GM21723 (cell line): ENCODE data around the gene RTN1.
"Not testable (repeated sequence)": the region's sequence is repeated elsewhere in the genome, so short reads cannot be mapped to it uniquely, and the experiment has no call there.

Source experiments
- ATAC-seq: cut with Tn5 transposase; IDR thresholded peaks from one replicate; pipeline ENCODE4 v1.9.1; 2021; ENCODE audit warnings: mild to moderate bottlenecking, moderate library complexity; ENCODE audit not compliant: unreplicated experiment

The RTN1 gene

DNA sequence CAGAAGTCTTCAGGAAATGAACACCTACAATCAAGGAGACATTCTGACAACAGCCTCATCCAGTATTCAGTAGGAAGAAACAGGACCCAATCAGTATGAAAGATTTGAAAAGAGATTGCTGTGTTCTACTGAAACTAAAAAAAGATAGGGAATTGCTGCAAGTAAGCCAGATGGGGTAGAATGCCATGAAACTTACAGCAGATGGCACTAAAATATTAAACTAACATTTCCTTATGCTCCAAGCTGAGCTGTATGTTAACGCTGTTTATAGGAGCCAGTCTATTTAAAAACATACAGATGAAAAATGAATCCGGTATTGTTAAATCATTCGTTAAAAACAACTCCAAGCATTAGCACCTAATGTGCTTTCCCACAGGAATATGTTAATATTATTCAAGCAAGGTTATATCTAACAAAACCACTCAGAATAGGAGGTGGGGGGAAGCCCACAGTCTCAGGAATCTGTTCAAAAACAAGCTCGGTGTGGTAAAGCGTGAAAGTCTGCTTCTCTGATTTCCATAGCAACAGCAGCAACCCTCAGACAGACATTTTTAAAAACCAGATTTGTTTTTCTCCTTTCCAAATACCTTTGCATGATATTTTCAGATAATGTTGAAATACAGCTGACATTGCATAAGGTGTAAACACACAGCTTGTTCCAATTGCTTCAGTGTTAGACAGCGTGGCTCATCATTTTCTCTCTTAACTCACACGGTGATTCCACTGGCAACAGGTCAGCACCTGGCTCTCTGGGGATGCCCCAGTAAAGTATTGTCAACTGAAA is 162.6 kb downstream of the RTN1 start:
- ATAC-seq, result no peak

DNA sequence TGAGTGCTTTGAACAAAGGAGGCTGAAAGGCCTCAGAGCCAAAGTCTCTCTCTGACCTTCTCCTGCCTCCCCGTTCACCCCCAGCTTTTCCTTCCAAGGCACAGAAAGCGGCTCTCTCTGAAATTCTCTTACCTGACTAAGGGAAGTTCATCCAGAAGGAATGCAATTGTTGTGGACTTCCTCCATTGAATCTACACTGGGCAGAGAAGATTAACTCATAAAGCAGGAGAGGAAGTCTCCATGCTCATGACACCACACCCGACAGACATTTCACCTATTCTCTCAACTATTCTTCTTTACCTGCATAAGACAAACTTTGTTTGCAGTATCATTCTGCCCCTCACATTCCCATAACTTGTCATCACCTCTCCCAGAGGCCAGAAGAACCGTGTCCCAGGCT is 164.7 kb downstream of the RTN1 start:
- ATAC-seq, result no peak

DNA sequence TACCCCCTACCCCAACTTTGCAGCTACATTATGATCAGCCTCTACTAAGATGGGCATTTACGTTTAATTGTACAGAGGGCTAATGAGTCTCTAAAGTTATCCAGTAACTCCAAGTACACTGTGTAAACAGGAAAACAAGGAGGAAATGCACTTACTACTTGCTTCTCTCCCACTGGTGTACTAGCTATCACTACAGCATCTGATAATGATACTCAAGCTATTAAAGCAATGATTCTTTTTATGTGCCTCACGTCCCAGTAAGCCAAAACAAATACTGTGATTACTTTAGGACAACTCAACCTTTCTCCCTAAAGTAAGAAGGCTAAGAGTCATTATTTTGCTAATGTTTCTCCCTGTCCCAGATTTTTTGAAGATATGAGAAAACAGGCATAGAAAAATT is 165.3 kb downstream of the RTN1 start:
- ATAC-seq, result no peak

DNA sequence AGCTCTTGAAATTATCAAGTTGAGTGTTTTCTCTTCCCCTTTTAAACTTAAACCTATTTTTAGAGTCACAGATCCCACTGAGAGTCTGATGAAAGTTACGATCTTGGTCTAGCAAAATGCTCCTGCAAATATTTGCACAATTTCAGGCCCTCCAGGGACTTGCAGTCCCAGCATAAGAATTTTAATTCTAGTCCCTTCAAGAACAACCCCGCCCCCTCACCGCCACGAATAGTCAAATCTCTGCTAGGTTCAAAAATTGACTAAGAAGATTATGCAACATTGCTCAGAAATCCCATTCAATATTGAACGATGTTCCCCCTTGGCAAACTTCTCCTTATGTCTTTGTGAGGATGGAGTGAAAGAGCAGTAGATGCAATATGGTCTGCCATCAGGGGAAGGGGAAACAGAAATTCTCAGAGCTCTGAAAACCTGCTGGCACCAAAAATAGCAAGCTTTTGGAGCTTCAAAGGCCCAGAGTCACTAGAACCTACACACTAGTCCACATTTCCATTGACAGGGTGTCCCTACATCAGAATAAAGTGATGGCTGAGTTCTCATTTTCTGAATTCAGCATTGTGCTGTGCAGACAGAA is 166.4 kb downstream of the RTN1 start:
- ATAC-seq, result no peak

DNA sequence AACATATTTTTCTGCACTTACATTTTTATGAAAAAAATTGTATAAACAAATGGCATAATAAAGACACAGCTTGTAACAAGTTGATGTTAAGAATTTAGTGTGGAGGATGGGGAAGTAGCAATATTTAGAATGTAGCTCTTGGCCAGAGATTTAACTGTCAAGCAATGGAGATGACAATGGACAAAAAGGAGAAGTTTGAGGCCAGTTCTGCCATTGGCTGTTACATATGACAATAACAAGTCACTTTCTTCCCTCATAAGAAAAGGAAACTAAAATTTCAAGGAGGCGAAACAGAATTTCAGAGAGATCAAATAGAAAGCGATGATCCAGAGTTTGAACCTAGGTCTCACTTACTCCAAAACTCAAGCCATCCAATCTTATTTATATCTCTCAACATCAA is 171.1 kb downstream of the RTN1 start:
- ATAC-seq, result no peak

DNA sequence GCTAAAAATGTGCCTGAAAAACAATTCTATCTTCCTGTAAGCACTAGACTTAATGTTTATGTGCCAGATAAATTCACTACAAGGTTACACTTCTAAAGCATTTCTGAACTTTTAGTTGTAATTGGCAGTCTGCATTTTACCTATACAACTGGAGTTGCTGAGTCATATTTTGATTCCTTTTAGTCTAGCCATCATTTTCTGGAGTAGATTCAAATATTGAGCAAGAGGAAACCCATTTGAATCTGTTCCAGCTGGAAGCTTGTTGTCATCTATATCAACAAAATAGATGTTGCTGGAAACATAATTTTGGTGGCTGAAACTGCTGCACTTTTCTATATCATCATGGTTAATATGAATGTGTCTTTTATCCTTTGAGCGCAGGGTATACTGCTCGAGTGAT is 171.8 kb downstream of the RTN1 start:
- ATAC-seq, result no peak

DNA sequence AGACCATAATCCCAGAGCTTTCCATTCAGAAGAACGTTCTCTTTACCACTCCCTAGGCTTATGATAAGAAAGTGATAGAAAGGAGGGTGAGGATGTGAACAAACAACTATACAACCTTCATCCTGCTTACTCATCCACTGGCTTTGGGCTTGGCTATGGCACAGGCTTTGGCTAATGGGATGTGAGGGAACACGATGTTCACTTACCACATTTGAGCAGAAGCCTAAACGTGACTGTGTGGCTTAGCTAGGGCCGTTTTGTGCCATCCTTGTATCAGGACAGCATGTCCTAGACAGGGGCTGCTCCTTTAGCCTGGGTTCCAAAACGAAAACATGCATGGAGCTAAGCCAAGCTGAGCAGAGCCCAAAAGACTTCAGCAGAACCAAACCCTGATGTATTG is 175.4 kb downstream of the RTN1 start:
- ATAC-seq, result no peak

DNA sequence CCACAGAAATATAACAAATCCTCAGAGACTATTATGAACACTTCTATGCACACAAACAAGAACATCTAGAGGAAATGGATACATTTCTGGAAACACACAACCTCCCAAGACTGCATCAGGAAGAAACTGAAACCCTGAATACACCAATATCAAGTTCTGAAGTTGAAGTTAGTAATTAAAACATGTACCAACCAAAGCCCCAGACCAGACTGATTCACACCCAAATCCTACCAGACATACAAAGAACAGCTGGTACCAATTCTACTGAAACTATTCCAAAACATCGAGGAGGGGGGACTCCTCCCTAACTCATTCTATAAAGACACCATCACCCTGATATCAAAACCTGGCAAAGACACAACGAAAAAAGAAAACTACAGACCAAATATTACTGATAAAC is 179.3 kb downstream of the RTN1 start:
- no peak for ATAC-seq

DNA sequence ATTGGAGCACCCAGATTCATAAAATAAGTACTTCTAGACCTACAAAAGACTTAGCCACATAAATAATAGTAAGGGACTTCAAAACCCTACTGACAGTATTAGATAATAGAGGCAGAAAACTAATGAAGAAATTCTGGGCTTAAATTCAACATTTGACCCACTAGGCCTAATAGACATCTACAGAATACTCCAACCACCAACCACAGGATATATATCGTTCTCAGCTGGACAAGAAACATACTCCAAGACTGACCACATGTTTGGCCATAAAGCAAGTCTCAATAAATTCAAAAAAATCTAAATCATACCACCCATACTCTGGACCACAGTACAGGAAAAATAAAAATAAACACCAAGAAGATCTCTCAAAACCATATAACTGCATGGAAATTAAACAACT is 180.2 kb downstream of the RTN1 start:
- no peak for ATAC-seq

DNA sequence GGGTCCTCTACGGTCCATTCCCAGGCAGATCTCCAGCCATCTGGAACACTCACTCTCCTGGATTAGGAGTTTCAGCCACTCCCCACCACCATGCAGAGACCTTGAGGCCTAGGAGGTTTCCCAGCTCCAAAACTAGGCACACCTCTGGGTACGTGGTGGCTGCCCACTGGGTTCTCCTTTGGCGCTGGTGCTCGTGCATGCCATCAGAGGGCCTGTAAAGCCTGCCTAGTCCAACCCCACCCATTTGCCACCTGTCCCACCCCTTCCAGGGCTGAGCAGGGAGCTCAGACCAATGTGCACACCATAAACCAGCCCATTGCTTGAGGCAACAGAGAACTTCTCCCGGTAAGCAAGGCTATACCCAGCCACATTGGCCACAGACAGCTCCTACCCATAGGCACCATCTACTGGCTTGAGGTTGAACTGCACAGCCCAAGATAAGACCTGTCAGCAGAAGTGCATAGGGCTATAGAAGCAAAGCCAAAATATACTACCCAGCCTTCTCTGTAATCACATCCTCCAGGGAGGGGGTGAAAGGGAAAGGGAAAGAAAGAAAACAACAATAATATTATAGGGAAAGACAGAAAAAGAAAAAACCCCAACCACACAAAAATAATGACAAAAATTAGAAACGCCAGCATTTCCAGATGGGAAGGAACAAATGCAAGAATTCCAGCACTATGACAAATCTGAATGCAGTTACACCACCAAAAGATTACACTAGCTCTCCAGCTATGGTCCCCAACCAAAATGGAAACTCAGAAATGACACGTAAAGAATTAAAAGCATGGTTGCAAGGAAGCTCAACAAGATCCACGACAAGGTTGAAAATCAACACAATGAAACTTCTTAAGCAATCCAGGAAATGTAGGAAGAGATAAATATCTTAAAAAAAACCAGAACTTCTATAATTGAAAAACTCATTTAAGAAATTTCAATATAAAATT is 182.1 kb downstream of the RTN1 start:
- ATAC-seq, result peak; percentile 90

DNA sequence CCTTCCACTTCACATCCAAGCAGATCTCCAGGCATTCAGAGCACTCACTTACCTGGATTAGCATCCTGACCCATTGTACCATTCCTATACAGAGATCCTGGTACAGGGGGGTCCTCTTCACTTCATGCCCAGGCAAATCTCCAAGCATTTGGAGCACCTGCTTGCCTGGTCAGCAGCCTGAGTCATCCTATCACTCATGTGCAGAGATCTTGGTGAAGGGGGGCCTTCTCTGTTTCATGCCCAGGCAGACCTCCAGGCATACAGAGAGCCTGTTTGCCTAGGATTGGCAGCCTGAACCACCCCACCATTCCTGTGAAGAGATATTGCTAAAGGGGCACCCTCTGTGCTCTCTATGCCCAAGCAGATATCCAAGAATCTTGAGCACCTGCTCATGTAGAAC is 182.9 kb downstream of the RTN1 start:
- no peak for ATAC-seq

DNA sequence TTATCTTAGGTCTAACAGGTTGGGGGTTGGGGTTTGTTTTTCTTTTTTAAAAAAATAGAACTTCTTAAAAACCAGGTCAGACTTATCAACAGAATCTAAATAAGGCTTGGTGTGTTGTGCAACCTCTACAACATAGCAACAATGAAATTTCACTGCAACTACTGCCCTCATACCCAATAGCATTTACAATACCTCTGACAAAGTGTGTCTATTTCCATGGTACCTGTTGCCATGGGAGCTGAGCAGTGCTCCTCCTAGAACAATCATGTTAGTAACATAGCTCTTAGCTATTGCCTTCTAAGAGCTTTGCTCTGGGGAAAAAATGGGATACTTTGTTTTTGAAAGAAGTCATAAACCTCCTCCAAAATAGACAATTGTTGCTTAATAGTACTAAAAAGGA is 190.7 kb downstream of the RTN1 start:
- no peak for ATAC-seq

DNA sequence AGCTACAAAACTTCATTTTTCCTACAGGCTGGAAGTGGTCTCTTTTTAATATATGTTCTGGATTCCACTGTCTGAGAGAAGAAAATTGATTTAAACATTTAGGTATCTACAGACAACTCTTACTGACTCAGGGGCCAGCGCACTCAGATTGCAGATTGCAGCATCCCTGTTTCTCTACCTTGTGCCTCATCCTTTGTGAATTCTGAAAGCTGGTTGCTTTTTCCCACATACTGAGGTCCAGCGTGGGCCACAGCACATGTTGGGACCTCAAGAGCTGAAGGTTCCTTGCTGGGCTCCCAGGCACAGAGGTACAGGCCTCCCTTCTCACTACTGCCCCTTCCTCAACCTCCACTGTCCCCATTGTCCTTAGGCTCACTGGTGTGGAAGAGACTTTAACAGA is 192.2 kb downstream of the RTN1 start:
- ATAC-seq, result no peak

DNA sequence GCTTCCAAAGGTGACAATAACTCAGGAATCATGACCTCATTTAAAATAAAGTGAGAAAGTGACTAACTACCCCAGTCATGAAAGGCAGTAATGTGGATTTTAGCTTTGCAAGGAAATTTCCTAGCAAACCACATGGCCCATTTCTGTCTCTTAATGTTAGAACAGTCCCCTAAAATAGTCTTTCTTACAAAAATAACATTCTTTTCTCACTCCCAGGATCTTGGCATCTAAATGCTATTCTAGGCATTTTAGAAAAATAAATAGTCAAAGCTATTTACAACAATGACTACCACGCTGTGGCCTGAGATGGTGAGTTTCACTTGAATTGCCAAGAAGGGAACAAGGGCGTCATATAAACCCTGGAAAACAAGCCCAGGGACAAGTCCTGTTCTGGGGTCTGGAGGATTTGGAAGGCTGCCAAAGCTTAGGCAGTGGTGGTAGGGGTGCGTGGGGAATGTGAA is 192.8 kb downstream of the RTN1 start:
- ATAC-seq, result no peak

DNA sequence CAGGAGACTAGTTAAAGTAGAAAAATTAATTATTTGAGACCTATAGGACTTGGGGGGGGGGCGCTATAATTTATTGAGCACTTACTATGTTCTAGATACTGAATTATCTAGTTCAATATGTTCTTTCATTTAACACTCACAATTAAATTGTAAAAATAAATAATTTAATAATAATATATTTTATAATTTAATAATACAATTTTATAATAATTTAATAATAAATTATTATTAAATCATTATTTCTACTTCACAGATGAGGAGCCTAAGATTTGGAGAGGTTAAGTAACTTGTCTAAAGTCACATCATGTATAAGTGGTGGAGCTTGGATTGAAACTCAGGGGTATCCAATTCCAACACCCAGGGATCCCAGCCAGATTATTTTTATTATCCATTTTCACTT is 195.2 kb downstream of the RTN1 start:
- ATAC-seq, result no peak

DNA sequence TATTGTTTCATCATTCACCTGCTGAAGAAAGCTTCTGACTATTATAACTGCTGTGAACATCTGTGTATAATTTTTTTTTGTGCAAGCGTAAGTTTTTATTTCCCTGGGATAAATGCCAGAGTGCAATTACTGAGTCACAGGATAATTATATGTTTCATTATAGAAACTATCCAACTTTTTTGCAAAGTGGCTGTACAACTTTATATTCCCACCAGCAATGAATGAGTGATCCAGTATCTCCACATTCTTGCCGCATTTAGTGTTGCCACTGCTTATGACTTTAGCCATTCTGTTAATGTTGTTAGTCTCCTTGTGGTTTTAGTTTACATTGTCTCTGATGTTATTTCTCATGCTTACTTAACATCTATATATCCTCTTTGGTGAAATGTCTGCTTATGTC is 205.8 kb downstream of the RTN1 start:
- no peak for ATAC-seq

DNA sequence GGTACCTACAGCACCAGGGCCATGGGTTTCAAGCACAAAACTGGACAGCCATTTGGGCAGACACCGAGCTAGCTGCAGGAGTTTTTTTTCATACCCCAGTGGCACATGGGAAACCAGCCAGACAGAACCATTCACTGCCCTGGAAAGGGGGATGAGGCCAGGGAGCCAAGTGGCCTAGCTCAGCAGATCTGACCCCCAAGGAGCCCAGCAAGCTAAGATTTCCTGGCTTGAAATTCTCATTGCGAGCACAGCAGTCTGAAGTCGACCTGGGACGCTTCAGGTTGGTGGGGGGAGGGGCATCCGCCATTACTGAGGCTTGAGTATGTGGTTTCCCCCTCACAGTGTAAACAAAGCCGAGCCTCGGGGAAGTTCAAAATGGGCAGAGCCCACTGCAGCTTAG is 212.8 kb downstream of the RTN1 start:
- no peak for ATAC-seq

DNA sequence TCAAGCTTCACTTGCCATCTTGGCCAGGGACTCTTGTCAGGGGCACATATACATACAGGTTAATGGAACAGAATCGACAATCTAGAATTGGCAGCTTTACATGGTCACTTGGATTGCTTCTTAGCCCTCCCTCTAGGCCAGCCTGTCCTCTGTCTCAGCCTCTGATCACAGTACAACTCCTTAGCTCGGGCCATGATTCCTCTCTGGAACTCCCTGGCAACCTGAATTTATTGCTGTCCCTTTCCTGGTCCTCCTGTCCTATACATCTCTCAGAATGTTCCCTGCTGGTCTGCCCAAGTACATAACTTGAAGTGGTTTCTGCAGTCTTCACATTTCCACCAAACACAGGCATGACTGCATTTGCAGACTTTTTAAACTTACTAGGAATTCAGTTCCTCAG is 214.1 kb downstream of the RTN1 start:
- ATAC-seq, result no peak

DNA sequence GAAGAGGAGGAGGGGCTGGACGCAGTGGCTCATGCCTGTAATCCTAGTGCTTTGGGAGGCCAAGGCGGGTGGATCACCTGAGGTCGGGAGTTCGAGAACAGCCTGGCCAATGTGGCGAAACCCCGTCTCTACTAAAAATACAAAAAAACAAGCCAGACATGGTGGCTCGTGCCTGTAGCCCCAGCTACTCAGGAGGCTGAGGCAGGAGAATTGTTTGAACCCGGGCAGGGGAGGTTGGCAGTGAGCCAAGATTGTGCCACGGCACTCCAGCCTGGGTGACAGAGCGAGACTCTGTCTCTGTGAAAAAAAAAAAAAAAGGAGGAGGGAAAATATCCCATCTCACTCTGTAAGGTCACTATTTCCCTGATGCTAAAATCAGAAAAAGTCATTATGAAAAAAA is 216.4 kb downstream of the RTN1 start:
- ATAC-seq, result not testable (repeated sequence)

DNA sequence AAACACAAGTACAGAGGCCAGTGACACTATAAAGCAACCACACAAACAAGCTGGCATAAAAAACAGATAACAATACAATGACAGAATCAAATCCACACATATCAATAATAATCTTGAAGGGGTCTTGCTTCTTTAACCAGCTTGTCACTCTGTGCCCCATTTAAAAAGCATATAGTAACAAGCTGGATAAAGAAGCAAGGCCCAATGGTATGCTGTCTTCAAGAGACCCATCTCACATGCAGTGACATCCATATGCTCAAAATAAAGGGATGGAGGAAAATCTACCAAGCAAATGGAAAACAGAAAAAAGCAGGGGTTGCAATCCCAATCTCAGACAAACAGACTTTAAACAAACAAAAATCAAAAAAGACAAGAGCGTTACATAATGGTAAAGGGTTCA is 223.7 kb downstream of the RTN1 start:
- ATAC-seq, result not testable (repeated sequence)

DNA sequence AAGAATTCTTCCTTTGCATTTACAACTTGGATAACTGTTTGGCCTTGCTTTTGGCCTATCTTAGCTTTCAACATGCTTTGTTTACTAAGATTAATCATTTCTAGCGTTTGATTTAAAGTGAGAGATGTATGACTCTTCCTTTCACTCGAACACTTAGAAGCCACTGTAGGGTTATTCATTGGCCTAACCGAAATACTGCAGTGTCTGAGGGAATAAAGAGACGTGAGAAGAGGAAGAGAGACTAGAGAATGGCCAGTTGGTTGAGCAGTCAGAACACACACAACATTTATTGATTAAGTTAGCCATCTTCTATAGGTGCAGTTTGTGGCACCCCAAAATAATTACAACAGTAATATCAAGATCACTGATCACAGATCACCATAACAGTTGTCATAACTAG is 231.7 kb downstream of the RTN1 start:
- ATAC-seq, result no peak

DNA sequence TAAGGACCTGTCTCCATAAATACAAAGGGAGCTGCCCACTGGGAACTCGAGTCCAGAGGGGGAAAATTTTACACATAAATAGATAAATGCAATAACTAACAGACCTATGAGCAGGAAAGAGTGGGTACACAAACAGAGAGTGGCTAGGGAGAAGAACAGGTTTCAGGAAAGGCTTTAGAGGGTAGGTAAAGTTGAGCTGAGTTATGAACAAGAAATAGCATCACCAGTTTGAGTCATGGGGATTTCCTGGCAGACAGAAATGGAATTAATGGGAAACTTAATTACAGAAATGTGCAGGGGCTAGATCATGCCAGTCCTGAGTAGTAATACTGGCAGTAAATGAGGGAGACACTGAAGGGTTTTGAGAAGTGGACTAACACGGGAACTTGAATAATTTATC is 236.0 kb downstream of the RTN1 start:
- no peak for ATAC-seq
